Lower leg skin (tissue), 3 donors: ENCODE measurements around the gene FTO.

ENCODE experiments used
- CTCF ChIP-seq, 3 donors: fragments of 450-650 bp; IDR thresholded peaks; one replicate each; pipeline ENCODE4 v1.5.1; 2016; ENCODE audit warnings: antibody characterized with exemption in 3 of 3, mild to moderate bottlenecking in 3 of 3, moderate library complexity in 2 of 3
- POLR2A ChIP-seq, 2 donors: fragments of 450-650 bp; IDR thresholded peaks; one replicate each; pipeline ENCODE4 v1.6.1; 2016 to 2017; ENCODE audit warnings: antibody characterized with exemption in 2 of 2, mild to moderate bottlenecking in 1 of 2, moderate library complexity in 1 of 2

GRCh38 chr16:54107583-54108202 is 403.7 kb downstream of the FTO start:
- TF ChIP-seq CTCF (IDR thresholded peaks at IDR 0.05): no peak
- TF ChIP-seq POLR2A (IDR thresholded peaks at IDR 0.05): no peak
